GM21367 (cell line): Measurements from ENCODE around the gene EFNA5.

Experiments used
- ATAC-seq: cut with Tn5 transposase; IDR thresholded peaks from one replicate; pipeline ENCODE4 v1.9.1; 2021; ENCODE audit not compliant: unreplicated experiment

EFNA5 gene

DNA sequence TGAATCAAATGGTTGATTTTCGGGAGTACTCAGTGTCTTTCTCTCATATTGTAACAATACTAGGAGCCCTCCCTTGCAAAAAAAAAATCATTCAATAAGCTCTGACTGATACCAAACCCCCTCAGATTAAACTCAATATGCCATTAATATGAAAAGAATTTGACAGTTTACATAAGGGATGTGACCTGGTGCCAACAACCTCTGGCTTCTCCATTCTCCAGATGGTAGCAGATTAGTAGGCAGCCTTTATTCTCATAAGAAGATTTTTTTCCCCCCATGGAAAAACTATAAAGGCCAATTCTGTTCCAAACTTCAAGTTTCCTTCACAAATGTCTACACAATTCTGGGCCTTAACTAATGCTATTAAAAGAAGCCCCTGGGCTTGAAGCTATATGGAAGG is 96.5 kb downstream of the EFNA5 start:
- no peak for ATAC-seq

GRCh38 chr5:107572715-107573368 is 97.9 kb downstream of the EFNA5 start:
- no peak for ATAC-seq

- peak; percentile 59 for ATAC-seq
These were observed 98.9 kb downstream of the EFNA5 start for GRCh38 chr5:107571621-107572536.

DNA sequence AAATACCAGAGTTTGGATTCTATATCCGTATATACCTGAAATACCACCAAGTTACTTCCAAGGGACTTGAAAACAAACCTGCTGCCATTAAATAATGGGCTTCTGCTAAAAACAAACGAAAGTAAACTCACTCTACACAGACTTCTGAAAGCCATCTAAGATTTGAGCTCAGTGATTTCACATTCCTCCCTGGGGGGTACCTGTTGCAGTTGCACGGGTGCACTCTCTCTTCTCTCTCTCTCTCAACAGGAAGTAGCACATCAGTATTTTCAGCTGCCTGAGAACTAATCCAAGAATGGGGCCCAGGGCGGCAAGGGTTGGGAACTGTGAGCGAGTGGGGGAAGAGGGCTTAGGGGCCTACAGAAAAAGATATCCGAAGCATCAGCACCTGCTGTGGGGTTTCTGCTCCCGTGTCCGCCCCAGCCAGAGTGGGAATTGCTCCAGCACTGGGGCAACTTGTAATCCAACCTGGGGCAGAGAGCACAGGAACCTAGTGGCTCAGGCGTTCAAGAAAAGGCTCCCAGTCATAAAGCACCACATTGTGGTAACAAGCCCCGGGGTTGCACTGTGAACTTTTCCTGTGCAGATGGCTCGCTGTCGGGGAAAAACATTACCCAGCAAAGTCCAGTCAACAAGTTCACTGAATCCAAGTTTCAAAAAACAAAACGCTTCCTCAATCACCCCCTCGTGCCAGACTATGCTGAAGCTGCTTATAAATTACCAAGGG is 99.8 kb downstream of the EFNA5 start:
- ATAC-seq, result peak; percentile 85

DNA sequence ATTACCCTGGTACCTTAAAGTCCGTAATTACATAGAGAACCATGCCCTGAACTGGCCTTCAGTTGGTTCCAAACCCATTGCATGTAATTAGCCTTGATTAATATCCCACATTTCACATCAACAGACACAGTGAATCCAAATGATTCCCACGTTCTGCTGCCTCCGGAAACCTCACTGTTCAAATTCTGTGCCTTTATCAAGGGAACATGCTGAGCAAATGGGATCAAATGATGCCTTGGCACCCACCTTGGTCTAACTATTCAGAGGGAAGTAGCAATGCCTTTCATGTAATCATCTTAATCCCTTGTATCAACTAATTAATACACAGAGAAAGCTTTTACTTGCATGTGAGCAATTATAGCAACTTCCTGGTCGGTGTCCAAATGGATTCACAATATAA is 100.6 kb downstream of the EFNA5 start:
- no peak for ATAC-seq

DNA sequence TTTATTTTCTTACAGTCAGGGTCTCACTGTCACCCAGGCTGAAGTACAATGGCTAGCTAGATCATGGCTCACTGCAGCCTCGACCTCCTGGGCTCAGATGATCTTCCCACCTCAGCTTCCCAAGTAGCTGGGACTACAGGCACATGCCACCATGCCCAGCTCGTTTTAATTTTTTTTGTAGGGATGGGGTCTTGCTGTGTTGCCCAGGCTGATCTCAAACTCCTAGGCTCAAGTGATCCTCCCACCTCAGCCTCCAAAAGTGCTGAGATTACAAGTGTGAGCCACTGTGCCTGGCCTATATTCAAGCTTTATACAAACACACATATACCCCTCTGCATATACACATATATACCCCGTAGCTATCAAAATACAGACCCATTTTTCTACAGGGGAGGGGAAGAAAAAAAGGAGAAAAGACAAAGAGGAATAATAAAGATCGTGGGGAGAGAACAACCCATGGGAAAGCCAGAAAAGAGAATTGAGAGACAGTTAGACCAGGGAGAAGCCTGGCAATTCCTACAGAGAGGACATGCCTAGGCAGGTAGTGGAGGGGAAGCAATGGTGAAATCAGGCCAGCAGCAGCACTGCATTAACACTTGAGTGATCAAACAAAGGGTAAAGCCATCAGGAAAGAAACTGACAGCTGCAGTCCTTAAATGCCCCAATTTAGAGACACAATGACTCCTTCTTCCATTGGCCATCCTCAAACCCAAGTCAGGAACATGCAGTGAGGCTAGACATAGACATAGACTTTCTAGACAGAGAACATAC is 102.7 kb downstream of the EFNA5 start:
- ATAC-seq, result no peak

DNA sequence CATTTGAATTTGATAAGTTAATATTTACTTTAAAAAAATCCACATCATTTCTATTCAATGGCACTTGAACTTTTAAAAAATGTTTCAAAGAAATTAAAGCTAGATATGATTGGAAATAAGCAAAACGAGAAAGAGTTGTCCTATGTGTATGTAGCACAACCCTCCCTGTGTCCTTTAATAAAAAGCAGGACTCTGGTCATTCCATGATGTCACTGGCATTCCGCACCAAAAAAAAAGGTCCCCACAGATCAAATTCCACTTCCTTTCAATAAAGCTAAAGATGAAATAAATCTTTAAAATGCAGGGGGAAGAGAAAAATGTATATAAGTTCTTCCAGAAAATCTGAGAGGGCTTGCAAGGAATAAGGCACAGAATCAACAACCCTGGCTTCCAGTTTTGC is 103.8 kb downstream of the EFNA5 start:
- ATAC-seq, result no peak

- ATAC-seq, result no peak
These were observed 104.7 kb downstream of the EFNA5 start for GRCh38 chr5:107565791-107566767.

GRCh38 chr5:107564931-107565372 is 105.8 kb downstream of the EFNA5 start:
- ATAC-seq, result no peak

- no peak for ATAC-seq
These were observed 106.7 kb downstream of the EFNA5 start for GRCh38 chr5:107563959-107564544.

- ATAC-seq, result no peak
These were observed 110.4 kb downstream of the EFNA5 start for GRCh38 chr5:107560377-107560776.

DNA sequence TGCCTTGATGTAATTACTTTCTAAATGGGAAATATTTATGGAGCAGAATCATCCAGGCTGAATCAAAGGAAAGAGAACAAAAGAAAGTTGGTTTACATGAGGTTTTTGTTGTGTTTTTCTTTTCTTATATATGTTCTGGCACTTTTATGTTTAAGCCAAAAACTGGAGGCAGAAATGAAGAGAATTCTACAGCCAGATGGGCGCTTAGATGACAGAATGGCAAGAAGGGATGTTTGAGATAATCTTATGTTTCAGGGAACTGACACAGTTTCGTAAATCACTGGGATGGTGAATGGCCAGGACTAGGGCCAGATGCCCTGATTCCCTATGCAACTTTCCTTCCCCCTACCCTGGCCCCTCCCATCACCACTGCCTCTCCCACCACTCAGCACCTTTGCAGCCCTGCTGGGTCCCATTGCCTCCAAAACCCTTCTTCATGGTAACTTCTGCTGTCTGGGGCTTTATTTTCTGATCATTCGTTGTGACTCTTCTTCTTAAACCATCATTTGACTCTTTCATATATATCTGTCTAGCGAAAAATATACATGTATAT is 111.8 kb downstream of the EFNA5 start:
- ATAC-seq, result no peak

GRCh38 chr5:107557051-107557658 is 113.6 kb downstream of the EFNA5 start:
- no peak for ATAC-seq

DNA sequence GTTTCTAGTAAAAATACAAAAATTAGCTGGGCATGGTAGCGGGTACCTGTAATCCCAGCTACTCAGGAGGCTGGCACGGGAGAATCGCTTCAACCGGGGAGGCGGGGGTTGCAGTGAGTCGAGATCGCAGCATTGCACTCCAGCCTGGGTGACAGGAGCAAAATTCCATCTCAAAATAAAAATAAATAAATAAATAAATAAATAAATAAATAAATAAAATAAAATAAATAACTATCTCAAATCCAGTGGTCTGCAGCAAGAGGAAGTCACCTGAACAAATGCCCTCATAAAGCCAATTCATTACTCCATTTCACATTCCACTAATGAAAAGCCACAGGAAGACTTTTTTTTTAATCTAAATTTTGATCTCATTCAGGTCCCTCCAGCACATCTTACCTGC is 114.2 kb downstream of the EFNA5 start:
- no peak for ATAC-seq

DNA sequence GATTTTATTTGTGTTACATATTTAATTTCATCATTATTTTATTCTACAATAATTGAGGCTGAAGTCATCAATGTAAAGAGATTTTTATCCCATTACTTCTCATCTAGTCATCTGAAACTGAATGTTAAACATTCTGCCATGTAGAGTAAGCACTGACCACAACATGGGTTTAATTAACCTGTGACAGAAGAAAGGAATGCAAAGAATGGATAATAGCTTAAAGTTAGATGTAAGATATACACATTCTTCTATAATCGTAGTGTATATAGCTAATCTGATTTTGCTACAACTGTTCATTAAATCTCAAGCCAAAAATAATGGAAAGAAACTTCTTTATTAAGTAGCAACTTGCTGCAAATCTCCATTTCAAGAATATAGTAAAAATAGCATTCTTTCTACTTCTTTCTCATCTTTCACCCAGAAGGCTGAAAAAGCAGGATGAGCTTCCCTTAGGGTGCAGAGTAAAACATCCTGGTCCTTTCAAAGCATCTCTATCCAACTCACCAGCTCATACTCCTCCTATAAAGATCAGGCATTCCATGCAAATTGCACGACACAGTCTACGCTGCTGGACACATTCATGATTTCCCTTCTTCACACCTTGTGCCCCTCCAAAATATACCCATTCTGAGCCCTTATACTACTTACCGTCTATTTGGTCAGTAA is 115.2 kb downstream of the EFNA5 start:
- ATAC-seq, result no peak

GRCh38 chr5:107554776-107555424 is 115.8 kb downstream of the EFNA5 start:
- no peak for ATAC-seq

DNA sequence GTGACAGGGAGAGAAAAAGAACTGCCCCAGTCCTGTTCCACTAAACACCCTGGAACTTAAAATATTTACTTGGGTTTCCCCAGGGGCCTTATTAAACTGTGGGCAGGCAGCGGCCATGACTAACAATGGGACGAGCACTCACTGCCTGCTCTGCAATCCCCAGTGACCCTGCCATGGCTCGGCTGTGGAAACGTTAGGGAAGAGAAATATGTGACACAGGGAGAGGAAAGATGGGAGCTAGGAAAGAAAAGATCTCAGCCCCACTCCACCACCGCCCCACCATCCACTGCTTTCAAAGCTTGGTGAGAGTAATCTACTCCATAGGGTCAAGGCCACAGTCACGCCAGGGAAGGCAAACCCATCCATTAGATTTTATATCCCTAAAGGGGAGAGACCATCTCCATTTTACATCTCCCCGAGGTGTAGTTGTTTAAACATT is 117.6 kb downstream of the EFNA5 start:
- ATAC-seq, result no peak
